ENCODE measurements around the gene HPX. TPM values are rescaled to one million over a fixed set of nuclear protein-coding genes. Genes with fewer than 3 reads are reported as not detected.

Gene HPX
- total and polyA plus RNA-seq, 9 donors = 0.46 to 4.1 (median 2.4) TPM

DNA sequence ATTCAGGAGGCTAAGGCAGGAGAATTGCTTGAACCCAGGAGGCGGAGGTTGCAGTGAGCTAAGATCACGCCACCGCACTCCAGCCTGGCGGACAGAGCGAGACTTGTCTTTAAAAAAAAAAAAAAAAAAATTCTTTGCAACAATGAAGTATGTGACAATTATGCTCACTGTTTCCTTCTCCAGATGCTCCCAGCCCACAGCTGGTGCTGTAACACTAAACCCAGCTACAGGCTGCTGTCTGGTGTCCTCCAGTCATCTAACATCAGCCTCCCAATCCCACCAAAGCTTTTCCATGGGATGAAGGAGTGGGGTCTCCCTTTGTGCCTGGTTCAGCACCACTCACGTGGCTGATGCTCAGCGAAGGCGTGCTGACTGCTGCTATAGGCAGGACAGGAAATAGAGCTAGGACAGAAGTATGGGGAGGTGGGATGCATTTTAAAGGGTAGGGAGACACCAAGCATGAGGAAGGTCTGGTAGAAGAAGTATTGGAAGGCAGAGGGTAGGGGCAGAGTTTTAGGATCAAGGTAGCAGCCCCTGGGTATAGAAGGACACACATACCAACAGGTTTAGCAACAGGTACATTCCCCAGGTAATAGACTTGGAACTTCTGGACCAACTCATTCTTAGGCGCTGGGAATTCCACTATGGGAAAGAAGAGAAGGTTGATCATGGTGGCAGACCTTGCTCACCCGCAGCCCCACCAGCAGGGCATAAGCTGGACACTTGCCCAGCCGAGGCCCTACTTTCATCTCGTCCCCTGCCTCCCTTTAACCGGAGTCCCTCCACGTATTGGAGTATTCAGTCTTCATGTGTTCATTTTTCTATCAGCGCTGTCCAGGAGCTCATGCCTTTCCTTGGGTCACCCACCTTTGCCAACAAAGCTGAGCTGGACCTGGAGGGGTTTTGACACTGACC is 40.1 kb downstream of the HPX start:
- TF ChIP-seq POLR2A (IDR thresholded peaks at IDR 0.05) = no peak
- Histone ChIP-seq H3K27ac (no peak overlapping the region), H3K4me1 (ENCODE audit: insufficient read depth) (peaks cover 12% of the 10 kb centered on the region), H3K27me3 (no peaks in the 10 kb centered on the region), H3K36me3 (no peaks in the 10 kb centered on the region), H3K4me3 (no peak overlapping the region), H3K9me3 (no peaks in the 10 kb centered on the region)
- intact Hi-C loops (cut with DNase I) = no loop called here
- DNase-seq = no peak
- 95 to 97% (median 97%) methylated on average over 15 of the region's 15 CpGs for WGBS, 3 donors

DNA sequence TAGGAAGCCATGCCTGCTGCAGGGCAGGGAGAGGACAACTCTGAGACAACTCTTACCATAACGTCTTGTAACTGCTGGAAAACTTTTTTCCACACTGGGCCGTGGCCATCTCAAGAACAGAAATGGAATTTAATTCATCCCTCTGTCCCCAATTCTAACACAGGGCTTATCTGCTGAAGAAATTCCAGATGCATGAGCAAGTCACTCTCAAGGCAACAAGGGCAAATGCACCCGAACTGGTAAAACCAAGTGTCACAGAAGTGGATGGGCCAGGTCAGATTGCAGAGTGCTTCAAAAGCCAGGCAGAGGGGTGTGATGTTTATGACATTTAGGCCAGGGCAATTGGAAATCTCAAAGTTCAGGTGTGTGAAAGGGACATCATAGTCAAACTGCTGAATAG is 43.2 kb downstream of the HPX start:
- no peak for TF ChIP-seq EP300 (IDR thresholded peaks at IDR 0.05)
- TF ChIP-seq, protein P1, sequence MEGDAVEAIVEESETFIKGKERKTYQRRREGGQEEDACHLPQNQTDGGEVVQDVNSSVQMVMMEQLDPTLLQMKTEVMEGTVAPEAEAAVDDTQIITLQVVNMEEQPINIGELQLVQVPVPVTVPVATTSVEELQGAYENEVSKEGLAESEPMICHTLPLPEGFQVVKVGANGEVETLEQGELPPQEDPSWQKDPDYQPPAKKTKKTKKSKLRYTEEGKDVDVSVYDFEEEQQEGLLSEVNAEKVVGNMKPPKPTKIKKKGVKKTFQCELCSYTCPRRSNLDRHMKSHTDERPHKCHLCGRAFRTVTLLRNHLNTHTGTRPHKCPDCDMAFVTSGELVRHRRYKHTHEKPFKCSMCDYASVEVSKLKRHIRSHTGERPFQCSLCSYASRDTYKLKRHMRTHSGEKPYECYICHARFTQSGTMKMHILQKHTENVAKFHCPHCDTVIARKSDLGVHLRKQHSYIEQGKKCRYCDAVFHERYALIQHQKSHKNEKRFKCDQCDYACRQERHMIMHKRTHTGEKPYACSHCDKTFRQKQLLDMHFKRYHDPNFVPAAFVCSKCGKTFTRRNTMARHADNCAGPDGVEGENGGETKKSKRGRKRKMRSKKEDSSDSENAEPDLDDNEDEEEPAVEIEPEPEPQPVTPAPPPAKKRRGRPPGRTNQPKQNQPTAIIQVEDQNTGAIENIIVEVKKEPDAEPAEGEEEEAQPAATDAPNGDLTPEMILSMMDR (IDR thresholded peaks at IDR 0.05) = no peak
- TF ChIP-seq POLR2A (IDR thresholded peaks at IDR 0.05) = no peak
- no peaks in the 10 kb centered on the region for H3K9me3 ChIP-seq
- peaks cover 7% of the 10 kb centered on the region for H3K4me1 ChIP-seq (ENCODE audit: insufficient read depth)
- intact Hi-C loops (cut with DNase I) = no loop called here
- no peaks in the 10 kb centered on the region for H3K27me3 ChIP-seq
- 6 to 15% (median 10%) methylated on average over 3 of the region's 3 CpGs for WGBS, 3 donors
- H3K36me3 ChIP-seq = no peaks in the 10 kb centered on the region
- H3K27ac ChIP-seq = no peak overlapping the region
- no peak overlapping the region for H3K4me3 ChIP-seq
- no peak for DNase-seq

DNA sequence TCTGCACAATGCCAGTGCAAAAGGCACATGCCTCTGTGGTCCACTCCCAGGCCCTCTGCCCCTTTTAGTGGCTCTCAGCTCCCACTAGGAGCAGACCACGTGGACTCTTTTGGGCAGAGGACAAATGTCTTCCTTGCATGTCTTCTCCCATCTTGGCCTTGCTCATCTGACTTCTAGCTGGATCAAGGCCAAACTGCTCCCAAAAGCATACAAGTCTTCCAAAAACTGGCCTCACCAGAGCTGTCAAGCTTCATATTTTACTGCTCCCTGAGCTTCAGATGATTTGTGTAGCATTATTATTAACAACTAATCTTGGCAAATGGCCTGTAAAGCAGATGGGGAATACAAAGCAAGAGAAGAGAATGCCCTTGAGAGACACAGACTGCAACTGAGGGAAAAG is 43.6 kb downstream of the HPX start:
- no peaks in the 10 kb centered on the region for H3K36me3 ChIP-seq
- intact Hi-C loops (cut with DNase I) = no loop called here
- H3K27me3 ChIP-seq = no peaks in the 10 kb centered on the region
- no peak overlapping the region for H3K27ac ChIP-seq
- TF ChIP-seq EP300 (IDR thresholded peaks at IDR 0.05) (no peak), POLR2A (IDR thresholded peaks at IDR 0.05) (no peak)
- TF ChIP-seq, protein P1 (IDR thresholded peaks at IDR 0.05) = no peak
- no peak overlapping the region for H3K4me3 ChIP-seq
- peaks cover 7% of the 10 kb centered on the region for H3K4me1 ChIP-seq (ENCODE audit: insufficient read depth)
- no peak for DNase-seq
- 16 to 23% (median 21%) methylated on average over 1 of the region's 1 CpG for WGBS, 3 donors
- no peaks in the 10 kb centered on the region for H3K9me3 ChIP-seq

DNA sequence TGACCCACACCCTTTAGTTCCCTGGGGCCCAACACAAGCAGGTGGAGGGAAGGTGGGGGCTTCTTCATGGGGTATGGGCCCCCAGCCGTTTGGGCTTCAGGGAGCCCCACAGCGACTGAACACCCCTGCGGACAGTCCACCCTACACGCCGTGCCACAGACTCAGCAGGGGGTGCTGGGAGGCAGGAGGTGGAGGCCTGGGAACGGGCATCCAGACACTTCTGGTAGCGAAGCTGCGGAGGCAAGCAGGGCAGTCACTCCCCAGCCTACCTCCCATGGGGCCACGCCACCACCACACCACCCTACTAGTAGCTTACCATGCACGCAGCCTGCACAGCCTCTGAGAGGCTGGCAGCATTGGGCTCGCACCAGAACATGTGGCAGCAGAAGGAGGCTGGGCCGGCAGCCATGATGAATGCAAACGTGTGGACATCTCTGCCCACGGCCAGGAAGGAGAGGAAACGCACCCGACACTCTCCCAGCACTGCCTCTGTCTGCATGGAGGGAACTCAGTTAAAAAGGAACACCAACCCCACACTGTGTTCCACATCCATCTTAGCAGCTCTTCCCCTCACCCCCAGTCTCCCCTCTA is 45.2 kb downstream of the HPX start:
- 84 to 88% (median 84%) methylated on average over 16 of the region's 16 CpGs for WGBS, 3 donors
- no peak for TF ChIP-seq POLR2A (IDR thresholded peaks at IDR 0.05)
- TF ChIP-seq, protein P1 (IDR thresholded peaks at IDR 0.05) = no peak
- TF ChIP-seq EP300 (IDR thresholded peaks at IDR 0.05) = no peak

More for the DNA sequence above, 45.2 kb downstream of the HPX start:
- H3K27me3 ChIP-seq = no peaks in the 10 kb centered on the region
- H3K27ac ChIP-seq = no peak overlapping the region
- no peaks in the 10 kb centered on the region for H3K9me3 ChIP-seq
- no peak overlapping the region for H3K4me3 ChIP-seq
- H3K4me1 ChIP-seq (ENCODE audit: insufficient read depth) = peaks cover 10% of the 10 kb centered on the region
- intact Hi-C loops (cut with DNase I) = no loop called here
- H3K36me3 ChIP-seq = no peaks in the 10 kb centered on the region
- no peak for DNase-seq
